Left kidney (tissue), 8 donors: ENCODE measurements around the gene CEACAM18. TPM values are rescaled to one million over a fixed set of nuclear protein-coding genes. Genes with fewer than 3 reads are reported as not detected.
"Not testable (repeated sequence)": the region's sequence is repeated elsewhere in the genome, so short reads cannot be mapped to it uniquely, and the experiment has no call there.

ENCODE experiments used
- DNase-seq: peaks from one replicate; pipeline ENCODE4 v3.0.0-alpha.2; 2013
- long read RNA-seq, 8 donors: transcript quantifications; one replicate each; lab custom pipeline, GENCODE V29; 2026
- polyA plus RNA-seq: library from polyadenylated mRNA; unstranded; fragments of 120-200 nt; gene quantifications from one replicate; pipeline ENCODE4 v1.2.1, GENCODE V29; 2013; ENCODE audit not compliant: insufficient read length

The CEACAM18 gene
- polyA plus RNA-seq = not detected
- long read RNA-seq, donor 1 = 0 reads
- long read RNA-seq, donor 2 = 0 reads
- long read RNA-seq, donor 3 = 0 reads
- long read RNA-seq, donor 4 = 0 reads
- long read RNA-seq, donor 5 = 0 reads
- long read RNA-seq, donor 6 = 0 reads
- long read RNA-seq, donor 7 = 0 reads
- long read RNA-seq, donor 8 = 0 reads

DNA sequence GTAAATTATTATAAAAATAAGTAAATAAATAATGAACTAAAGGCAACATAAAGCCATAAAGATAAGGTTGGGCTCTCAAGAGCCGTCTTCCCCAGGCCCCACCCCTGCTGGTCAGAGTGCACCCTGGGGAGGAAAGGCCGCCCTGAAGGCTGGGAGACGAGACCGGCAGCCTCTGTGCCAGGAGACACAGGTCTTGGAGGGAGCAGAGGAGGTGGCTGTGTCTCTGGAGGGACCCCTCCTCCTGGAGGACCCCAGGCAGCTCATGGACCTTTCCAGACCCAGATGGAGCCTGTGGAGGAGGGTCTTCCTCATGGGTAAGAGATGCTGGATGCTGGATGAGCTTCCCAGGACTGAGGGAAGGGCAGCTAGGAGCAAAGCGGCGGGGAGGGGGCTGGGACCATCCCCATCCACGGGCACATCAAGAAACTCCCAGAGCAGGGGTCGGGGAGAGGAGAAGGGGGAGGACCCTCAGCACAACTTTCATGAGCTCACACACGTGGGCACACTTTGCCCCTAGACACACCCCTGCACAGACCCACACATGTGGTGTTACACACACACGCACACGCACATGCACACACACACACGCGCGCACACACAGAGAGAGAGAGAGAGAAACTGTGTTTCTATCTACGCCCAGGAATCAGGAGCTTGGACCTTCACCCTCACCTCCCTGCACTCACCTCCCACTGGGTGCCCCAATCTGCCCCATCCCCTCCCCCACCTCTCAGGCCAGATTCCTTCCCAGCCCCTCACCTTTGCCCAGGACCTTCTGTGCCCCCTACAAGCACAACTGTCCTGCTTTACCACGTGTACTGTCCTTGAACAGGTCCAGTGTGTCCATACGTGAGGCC lies at the start of gene CEACAM18:
Gene CEACAM18, plus strand, starts transcription at position 159 of the 854 bp plus-strand sequence.
- no peak for DNase-seq

DNA sequence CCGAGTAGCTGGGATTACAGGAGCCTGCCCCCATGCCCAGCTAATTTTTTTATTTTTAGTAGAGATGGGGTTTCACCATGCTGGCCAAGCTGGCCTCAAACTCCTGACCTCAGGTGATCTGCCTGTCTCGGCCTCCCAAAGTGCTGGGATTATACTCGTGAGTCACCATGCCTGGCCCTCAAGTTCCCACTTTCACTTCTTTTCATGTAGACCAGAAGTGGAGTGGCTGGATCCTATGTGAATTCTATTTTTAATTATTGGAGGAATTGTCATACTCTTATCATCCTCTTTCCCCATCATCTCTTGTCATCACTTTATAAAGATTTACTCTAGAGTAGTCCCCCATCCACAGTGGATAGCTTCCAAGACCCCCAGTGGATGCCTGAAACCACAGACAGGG lies 48.1 kb upstream of the CEACAM18 start:
- no peak for DNase-seq

DNA sequence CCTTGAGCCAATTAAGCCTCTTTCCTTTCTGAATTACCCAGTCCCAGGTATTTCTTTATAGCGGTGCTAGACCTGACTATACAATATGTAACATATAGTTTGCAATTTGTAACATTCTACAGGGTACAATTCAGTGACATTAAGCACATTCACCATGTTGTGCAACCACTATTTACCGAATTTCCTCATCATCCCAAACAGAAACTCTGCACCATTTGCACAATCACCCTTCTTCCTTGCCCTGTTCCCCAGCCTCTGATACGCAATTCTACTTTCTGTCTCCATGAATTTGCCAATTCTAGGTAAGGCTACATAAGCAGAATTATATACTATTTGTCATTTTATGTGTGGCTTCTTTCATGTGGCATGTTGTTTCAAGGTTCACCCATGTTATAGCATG lies 47.2 kb upstream of the CEACAM18 start:
- no peak for DNase-seq

DNA sequence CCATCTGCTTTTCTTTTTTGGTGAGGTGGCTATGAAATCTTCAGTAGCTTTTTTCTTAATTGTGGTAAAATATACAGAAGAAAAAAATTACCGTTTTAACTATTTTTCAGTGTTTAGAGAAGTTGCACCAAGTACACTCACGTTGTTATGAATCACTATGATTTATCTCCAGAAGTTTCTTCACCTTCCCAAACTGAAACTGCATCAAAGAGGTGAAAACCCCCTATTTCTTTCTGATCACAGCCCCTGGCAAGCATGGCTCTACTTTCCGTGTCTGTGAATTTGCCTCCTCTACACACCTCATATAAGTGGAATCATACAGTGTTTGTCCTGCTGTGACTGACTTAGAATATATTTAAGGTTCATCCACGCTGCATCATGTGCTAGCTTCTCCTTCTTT lies 45.3 kb upstream of the CEACAM18 start:
- no peak for DNase-seq

DNA sequence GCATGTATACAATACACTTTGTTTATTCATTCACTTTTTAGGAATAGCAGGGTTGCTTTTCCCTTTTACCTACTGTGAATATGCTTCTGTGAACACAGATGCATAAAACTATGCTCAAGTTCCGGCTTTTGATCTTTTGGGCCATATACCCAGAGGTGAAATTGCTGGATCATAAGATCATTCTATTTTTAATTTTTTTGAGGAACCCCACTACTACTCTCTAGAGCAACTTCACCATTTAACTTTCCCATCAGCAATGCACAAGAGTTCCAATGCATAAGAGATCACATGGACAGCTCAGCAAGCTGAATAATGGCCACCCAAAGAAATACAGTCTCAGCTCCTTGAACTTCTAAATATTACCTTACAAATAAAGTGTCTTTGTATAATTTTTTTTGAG lies 43.9 kb upstream of the CEACAM18 start:
- DNase-seq = no peak

DNA sequence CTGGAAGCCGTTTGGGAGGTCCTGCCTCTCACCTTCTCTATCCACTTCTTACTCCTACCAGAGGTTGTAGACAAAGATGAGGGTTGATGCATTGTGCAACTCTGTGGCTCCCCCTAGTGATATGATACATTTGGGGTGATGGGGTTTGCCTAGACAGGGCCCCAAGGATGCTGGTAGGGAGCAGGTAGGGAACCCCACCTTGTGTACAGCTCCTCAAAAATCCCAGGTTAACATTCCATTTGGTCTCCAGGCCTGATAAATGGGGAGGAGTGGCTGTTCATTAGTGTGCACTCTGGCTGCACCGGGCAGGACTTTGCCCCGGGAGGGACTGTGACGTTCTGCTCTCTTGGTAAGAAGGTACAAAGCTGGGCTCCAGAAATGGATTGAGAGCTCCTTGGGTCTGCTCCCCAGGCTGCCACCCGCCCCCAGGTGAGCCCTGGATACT lies 39.3 kb upstream of the CEACAM18 start:
- no peak for DNase-seq

DNA sequence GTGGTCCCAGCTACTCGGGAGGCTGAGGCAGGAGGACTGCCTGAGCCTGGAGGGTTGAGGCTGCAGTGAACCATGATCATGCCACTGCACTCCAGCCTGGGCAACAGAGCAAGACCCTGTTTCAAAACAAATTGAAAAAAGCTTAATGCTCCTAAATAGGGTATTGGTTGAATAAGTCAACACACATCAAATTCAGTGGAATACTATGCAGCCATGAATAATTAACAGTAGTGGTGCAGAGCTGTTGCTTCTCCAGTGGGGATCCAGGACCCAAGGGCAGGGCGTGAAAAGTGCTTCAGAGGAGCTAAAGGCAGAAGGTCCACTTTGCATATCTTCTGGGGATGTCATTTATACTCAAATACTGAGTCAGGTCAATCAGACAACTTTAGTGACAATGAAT lies 38.3 kb upstream of the CEACAM18 start:
- DNase-seq = no peak

DNA sequence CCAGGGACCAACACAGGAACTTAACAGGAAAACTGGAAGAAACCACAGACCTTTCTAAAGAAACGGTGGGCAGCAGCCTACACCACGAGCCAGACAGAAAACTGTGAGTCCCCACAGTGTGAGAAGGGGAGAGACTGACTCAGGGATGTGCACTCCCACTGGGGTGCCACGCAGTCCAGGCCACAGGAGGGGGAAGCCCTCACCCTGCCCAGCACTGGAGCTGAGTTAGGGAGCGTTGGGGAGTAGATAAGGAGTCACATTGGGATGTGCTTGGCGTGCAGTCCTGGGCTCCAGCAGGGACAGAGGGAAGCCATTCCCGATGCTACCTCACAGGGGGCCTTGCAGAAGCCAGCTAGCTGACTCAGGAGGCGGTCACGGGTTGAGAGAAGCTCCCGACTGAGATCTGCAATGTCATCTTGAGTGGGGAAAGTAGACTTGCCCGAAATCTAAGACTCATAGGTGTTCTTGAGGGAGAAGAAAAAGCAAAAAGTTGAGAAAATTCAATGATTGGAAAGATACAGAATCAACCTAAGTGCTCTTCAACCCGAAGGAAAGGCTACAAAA lies 37.4 kb upstream of the CEACAM18 start:
- DNase-seq = no peak

DNA sequence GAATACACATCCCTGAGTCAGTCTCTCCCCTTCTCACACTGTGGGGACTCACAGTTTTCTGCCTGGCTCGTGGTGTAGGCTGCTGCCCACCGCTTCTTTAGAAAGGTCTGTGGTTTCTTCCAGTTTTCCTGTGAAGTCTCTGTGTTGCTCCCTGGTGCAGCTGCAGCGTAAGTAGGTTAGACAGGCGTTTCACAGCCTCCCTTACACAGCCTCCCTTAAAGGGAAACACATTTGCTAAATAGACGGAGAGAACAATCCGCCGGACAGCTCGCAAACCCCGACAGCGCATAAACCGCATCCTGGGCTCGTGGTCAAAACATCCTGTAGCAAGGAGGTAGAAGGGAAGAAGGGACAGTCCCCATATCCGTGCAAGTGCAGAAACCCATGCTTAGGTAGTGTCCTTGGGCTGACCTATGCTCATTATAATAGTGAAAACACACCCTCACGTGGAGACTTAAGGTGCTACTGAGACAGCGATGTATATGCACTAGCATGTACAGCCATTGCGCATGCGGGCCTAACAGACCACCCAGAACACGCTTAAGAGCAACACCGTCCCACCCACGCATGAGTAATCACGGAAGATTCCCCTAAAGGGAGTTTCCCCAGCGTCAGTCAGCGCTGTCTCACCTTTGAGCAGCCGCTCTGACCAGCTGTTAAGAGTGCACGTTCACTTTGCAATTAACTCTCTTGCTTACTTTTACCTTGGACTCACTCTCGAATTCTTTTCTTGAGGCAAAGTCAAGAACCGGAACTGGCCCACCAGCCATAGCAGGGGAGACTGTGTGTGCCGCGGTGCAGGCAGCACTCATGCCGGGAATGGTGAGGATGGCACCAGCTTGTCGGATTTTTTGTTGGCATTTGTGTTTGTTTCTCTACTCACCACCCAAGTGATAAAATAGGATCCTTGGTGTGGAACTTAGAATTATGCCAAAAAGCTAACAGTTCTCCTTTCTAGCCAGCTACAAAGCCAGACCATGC lies 36.6 kb upstream of the CEACAM18 start:
- no peak for DNase-seq

DNA sequence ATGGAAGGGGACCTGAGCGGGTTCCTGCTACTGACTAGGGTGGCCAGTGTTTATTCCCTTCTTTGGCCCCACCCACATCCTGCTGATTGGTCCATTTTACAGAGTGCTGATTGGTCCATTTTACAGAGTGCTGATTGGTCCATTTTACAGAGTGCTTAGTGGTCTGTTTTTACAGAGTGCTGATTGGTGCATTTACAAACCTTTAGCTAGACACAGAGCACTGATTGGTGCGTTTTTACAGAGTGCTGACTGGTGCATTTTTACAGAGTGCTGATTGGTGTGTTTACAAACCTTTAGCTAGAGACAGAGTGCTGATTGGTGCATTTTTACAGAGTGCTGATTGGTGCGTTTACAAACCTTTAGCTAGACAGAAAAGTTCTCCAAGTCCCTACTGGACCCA lies 30.8 kb upstream of the CEACAM18 start:
- not testable (repeated sequence) for DNase-seq

DNA sequence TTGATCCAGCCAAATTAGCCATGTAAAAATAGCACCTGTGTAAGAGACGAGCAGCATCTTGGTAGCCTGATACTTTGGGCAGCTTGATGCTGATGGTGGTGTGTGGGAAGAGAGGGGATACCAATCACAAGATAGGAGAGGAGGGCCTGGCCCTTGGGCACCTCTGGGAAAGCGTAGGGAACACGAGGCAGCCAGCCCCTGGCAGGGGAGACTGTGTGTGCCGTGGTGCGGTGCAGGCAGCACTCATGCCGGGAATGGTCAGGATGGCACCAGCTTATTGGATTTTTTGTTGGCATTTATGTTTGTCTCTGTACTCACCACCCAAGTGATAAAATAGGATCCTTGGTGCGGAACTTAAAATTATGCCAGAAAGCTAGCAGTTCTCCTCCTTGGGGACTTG lies 30.3 kb upstream of the CEACAM18 start:
- no peak for DNase-seq

DNA sequence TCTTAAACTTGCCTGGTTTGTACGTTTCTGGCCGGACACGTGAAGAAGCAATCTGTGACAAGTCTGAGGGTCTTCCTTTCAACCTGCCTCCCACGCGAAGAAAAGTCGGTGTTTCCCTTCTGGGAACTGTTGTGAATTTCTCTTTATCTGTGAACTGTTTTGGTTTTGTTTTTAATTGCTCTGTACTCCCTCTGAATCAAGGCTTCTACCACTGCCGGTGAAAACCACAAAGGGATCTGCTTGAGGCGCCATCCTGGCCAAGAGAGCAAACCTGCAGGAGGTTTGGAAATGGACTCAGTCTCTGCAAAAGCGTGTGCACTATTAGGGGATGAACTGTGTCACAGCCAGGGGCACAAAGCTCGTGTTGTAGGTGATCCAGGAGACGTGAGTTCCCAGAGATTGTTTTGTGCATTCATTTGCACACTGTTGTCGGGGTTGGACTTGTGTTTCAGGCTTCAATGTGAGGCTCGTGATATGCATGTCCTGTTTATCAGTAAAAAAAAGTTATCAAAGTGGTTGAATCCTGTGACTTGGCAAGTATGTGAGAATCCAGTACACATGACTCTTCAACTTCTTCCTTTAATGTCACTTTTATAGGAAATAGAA lies 29.8 kb upstream of the CEACAM18 start:
- DNase-seq = no peak

DNA sequence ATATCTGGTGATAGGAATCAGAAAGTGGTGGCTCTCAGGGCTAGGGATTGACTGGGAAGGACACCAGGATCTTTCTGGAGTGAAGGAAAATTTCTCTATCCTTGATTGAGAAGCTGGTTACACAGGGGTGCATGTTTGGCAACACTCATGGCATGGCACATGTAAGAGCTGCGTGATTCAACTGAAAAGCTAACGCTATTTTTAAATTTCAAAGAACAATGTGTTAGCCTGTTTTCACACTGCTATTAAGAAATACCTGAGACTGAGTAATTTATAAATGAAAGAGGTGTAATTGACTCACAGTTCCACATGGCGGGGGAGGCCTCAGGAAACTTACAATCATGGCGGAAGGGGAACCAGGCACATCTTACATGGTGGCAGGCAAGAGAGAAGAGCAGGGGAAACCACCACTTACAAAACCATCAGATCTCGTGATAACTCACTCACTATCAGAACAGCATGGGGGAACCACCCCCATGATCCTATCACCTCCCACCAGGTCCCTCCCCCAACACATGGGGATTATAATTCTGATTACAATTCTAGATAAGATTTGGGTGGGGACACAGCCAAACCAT lies 27.5 kb upstream of the CEACAM18 start:
- no peak for DNase-seq

DNA sequence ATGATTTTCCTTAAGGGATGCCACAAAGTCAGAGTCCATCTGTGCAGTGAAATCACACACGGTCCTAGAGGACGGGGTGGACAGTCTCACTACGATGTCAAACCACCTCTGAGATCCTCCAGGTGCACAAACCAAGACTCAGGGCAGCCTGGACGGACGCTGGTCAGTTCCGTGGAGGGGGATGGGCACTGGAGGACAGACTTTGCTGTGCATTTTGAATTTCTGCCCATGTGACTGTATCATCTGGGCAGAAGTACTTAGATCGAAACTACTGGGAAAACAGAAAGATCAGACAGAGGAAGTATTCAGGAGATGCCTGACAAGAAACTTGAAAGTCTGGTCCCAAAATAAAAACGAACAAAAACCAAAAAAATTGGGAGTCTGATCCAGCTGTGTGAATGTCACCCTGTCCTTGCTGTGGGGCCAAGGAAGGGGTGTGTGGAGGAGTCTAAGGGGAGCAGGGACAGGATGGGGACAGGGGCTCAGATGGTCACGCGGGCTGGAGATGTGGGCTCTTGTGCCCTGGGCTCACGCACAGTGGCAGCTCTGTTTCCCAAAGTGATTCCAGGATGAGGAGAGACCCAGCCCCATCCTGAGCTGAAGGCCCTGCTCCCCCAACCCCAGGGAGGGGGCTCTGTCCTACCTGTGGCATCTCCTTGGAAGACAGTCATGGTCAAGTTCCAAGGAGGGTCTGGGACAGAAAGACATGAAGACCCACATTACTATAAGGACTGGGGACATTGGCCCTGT lies 21.6 kb upstream of the CEACAM18 start:
- no peak for DNase-seq

DNA sequence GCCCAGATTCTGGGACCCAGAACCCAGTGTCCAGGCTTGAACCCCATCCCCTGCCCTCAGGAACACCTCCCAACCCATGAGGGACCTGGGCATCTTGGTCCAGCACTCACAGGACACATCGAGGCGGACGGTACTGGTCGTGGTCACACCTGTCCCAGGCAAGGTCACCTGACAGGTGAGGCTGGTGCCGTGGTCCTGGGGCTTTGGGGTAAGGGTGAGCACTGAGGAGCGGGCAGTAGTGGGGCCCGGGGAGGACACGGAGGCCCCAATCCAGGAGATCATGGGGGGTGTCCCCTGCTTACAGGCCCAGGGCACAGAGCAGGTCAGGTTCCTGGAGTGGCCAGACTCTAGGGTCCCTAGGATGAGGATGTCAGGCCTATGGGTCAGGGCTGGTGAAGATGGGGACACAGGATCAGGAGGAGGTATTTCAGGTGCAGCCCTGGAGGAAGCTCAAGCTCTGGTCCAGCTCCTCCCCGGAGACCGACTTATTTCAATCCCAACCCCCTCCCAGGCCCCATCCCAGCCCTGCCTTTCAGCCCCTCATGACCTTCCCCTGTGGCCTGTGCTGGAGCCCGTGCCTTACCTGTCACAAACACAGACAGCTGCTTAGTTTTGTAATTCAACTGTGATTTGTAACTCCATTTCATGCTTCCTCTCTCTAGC lies 20.9 kb upstream of the CEACAM18 start:
- no peak for DNase-seq

DNA sequence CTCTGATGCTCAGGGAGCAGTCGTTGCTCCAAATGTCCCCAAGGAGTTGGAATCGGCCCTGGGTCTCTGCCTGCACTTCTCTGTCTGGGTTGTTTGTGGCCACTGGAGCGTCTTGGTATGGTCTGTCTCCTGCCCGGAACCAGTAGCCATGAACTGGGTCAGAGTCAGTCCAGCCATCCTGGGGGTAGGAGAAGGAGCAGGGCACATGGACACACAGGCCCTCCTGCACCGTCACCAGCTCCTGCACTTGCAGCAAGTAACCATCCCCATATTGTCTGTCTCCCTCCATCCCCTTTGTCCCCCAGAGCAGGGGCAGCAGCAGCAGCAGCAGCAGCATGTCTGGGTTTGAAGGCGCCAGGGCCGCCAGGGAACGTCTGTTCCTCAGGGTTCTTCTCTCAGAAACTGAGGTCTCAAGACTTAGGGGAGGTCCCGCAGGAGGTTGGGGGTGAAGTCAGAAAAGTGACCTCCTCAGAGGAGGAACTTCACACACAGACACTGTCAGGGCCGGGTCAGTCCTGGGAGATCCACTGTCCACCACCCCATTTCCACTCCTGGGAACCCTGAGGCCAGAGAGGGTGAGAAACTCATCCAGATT lies 20.2 kb upstream of the CEACAM18 start, which contains the start of gene SIGLEC8:
Gene SIGLEC8, minus strand, starts transcription at position 404 of the 595 bp plus-strand sequence. Its CDS starts 67 bp downstream, at position 337.
- DNase-seq = no peak

DNA sequence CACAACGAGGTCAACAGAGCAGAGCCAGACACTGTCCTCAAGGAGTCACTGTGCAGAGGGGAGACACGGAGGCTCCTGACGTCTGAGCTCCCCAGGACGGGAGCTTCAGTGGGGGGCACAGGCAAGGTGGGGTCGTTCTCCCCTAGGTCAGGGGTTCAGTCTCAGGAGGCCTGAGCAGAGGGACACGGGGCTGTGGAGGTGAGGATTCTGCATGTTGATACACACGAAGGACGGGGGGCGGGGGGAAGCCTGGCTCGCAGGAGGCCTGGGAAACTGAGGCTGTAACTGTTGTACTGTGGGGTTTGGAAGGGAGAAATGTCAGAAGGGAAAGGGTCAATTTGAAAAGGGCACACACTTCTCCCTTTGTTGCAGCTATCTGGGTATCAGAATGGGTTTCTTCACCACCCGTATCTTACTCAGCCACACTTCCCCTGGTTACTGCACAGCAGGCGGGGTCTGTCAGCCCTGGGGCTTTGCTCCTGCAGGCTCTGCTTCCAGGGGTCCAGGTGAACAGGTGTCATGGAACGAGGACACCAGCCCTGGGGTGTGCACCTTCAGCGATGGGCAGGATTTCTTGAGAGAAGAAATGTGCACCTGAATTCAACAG lies 19.3 kb upstream of the CEACAM18 start:
- DNase-seq = no peak

DNA sequence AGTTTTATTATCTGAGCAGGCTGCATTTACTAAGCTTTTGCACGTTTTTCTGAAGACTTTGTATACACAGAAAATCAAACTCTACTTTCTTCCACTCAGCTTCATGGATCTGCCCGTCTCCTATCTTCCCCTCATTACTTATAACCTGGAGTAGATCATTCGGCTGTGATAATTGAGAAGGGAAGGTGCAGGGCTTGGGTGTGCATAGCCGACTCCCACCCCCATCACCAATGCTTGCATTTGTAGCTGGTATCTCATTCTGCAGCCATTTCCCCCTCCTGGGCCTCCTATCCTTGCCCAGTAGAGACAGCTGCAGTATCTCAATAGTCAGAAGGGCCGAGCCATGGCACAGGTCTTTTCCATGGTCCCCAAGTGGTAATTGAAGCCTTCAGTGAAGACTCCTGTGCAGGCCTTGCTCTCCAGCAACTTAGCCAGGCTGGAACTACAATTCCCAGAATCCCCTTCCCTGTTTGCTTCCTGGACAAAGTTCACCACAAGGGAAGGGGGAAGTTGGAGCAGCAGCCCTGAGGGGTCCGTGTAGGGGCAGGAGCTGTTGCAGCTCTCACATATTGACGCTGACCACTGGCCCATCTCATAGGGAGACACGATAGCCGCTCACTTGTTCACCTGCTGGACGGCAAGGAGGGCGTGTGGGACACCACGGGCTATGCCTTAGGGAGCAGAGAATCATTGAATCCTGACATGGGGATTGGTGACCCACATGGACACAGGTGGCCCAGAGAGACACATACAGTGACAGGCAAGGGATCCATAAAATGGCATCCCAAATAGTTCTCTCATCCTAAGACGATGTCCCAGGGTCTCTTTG lies 18.0 kb upstream of the CEACAM18 start:
- no peak for DNase-seq
